Activated CD4-positive, CD25-positive, alpha-beta regulatory T cell treated with anti-CD3 and anti-CD28 coated beads, Interleukin-2, amount 50 U/mL, for 16 hours (primary cell): Measurements from ENCODE around the gene CYP26C1.

Source experiments
- DNase-seq: peaks from one replicate; pipeline ENCODE4 v3.0.0-alpha.2; 2020; ENCODE audit warnings: low read depth, low spot score

The CYP26C1 gene

GRCh38 chr10:93063977-93064660, 3.5 kb downstream of the CYP26C1 start:
- no peak for DNase-seq

GRCh38 chr10:93064874-93065660, 4.5 kb downstream of the CYP26C1 start:
- no peak for DNase-seq

GRCh38 chr10:93065675-93066543, 5.3 kb downstream of the CYP26C1 start:
- DNase-seq: no peak

- no peak for DNase-seq
These were observed 5.9 kb downstream of the CYP26C1 start for GRCh38 chr10:93066544-93066913.

- no peak for DNase-seq
These were observed 7.1 kb downstream of the CYP26C1 start for GRCh38 chr10:93067443-93068365.

DNA sequence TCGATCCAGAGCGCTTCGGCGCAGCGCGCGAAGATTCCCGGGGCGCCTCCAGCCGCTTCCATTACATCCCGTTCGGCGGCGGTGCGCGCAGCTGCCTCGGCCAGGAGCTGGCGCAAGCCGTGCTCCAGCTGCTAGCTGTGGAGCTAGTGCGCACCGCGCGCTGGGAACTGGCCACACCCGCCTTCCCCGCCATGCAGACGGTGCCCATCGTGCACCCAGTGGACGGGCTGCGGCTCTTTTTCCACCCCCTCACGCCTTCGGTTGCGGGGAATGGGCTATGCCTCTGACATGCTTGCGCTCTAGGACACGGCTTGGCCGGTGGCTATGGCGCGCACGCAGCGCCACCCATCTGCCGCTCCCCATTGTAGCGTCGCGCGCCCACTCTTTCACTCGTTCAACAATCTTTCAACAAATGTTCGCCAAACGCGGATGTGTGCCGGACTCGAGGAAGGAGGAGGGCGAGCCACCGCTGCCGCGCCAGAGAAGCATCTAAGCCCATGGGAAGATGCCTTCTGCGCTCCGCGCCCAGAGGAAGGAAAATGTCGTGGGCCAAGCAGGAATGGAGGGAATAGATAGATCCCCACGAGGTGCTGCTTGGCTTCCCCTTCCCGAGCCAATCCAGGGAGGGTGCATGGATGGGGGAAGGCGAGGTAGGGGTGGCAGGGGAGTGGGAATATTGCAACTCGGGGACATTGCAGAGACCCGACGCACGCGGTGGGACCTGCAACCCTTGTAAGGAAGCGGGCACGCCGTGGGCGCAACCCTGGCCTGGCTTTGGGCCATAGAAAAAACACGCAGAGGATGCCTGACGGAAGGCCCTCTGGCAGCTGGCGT, 8.0 kb downstream of the CYP26C1 start:
- no peak for DNase-seq

DNA sequence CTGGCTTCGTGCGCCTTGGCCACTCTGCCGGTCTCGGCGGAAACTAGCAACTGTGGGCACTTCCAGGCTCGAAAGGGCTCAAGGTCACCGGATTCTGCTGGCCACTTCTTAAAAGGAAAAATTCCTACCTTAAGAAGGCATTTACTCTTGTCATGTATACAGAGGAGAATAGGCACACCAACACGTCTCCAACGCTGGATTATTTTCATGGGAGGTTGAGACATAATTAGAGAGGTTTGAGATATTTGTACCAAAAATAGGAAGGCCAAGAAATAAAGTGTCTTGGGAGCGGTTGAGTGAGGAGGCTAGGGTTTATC, 8.6 kb downstream of the CYP26C1 start:
- DNase-seq: no peak

DNA sequence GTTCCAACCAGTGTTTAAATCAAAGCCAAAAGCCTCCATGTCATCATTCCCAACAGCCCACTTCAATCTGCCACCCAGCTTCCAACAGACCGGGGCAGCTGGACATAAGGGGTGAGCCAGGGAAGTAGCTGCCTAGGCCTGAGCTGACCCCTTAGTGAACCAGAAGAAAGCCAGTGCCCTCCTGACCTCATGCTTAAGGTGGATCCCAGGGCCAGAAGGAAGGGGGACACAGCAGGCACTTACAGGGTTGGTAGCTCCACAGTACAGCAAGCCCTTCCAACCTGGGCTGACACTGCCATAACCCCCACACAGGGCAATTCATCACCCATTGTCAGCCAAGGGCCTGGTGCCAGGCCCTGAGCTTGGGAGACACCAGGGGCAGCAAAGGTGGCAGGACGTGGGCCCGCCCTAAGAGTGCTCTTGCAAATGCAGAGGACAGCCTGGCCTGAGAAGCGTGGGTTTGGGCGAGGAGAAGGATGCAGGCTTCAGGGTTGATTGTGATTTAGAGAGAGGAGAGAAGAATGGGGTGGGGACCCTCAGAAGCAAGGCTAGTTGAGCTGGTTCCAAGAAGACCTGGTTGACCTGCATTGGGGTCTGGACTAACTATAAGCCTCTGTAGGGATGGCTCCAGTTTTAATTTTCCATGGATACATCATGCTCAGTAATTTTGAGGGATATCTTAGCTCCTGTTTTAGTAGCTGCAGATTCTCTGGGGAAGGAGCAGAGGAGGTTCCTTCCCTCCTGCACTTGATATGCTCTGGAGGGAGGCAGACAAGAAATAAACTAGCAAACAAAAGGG, 10.0 kb downstream of the CYP26C1 start:
- no peak for DNase-seq

DNA sequence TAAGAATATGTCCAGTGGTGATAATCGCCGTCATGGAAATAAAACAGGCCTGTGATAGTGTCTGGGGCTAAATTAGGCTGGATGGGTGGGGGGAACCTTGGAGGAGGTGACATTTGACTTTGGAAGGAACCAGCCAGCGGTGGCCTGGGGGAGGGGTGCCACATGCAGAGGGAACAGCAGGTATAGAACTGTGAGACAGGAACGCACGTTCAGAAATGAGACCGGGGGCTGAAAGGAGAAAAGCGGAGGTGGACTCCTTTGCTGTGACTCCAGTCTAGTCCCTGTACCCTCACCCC, 10.5 kb downstream of the CYP26C1 start:
- no peak for DNase-seq

- no peak for DNase-seq
These were observed 11.2 kb downstream of the CYP26C1 start for GRCh38 chr10:93071674-93072224.

- no peak for DNase-seq
These were observed 11.7 kb downstream of the CYP26C1 start for GRCh38 chr10:93072225-93072712.

DNA sequence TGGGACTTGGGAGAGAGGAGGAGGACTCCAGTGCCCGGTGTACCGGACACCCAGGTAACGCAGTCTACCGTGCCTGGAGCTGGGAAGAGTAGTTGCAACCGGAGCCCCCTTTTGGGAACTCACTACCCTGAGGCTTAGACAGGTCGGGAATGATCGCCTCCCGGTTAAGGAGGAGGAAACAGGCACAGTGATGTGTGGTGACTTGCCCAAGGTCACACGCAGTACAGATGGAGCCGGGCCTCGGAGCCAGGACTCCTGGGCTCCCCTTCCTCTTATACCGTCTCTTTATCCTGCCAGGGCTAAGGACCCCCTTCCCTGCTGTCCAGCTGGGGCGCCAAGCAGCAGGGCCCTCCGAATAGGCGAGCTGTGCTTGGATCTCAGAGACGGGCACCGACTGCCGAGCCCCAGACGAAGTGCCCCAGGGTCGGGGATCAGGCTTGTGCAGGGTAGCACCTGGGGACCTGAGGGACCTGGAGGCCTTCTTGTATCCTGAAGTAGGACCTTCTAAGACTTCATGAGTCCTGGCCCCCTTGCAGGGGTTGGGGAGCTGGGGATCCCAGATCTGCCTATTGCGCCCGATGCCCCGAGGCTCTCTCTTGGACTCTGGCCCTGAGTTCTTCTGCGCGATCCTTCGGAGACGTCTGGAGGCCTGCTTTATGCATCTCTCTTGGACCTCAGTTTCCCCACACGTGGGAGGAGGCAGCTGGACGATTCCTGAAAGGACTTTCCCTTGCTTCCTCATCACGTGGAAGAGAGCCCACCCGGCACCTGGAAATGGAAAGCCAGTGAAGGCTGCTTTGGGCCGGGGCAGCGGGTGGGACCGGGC, 12.3 kb downstream of the CYP26C1 start:
- no peak for DNase-seq

DNA sequence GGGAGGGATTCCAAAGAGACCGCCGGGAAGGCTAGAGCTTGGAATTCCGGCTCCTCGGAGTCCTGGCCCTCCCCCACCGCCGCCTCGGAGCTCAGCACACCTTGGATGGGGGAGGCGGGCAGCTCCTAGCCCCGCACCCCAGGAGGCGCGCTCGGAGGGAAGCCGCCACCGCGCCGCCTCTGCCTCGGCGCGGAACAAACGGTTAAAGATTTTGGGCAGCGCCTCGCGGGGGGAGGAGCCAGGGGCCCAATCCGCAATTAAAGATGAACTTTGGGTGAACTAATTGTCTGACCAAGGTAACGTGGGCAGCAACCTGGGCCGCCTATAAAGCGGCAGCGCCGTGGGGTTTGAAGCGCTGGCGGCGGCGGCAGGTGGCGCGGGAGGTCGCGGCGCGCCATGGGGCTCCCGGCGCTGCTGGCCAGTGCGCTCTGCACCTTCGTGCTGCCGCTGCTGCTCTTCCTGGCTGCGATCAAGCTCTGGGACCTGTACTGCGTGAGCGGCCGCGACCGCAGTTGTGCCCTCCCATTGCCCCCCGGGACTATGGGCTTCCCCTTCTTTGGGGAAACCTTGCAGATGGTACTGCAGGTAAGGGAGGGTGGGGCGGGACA, 13.0 kb downstream of the CYP26C1 start, which contains the start of gene CYP26A1:
Gene CYP26A1 (plus strand): TSS at position 355 of the 608 bp plus-strand sequence. CDS start 42 bp downstream, at position 397.
- no peak for DNase-seq

DNA sequence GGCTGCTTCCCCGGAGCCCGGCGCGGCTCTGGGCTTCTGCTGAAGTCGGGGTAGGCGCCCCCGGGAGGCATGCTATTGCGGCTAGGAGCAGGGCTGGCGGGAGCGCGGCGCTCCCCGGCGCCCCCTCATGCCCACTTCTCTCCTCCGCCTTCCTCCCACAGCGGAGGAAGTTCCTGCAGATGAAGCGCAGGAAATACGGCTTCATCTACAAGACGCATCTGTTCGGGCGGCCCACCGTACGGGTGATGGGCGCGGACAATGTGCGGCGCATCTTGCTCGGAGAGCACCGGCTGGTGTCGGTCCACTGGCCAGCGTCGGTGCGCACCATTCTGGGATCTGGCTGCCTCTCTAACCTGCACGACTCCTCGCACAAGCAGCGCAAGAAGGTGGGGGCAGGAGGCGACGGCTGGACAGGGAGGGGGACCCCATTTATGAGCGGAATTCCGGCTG, 13.6 kb downstream of the CYP26C1 start:
- no peak for DNase-seq

- no peak for DNase-seq
These were observed 14.2 kb downstream of the CYP26C1 start for GRCh38 chr10:93074597-93075368.

DNA sequence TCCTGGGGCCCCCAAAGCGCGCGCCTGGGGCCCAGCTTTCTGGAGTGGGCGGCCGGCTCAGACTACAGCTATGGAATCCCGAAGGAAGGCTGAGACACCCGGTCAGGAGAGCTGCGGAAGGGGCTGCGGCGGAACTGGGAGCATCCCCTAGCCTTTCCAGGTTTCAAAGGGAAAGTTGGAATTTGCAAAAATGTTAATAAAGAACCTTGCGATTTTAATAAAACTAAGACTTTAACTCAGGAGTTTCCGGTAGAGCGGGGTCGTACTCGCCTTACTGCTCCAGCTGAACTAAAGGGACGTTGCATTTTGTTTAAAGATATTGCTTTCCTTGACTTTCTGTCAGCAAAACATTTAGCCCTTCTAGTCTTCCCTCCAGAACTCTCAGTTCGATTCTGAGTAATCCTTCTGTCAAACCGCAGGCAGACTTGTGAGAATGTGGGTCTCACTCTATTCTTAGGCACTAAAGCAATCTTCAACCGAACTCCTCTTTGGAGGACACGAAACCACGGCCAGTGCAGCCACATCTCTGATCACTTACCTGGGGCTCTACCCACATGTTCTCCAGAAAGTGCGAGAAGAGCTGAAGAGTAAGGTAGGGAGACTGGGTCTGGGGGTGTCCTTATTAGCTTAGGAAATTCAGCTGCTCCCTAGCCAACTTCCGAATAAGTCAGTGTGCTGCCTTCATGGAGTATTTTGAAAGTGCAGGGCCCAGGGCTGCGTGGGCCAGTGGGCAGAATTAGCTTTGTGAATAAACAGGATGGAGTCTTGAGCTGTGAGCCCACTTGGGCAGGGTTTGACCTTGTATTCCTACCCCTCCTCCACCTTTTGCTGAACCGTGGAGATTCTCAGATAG, 15.0 kb downstream of the CYP26C1 start:
- no peak for DNase-seq
